Measurements from ENCODE around the gene BRD3OS.

GRCh38 chr9:134033516-134034214 lies 8.4 kb downstream of the BRD3OS start:
- TF ChIP-seq CTCF (IDR thresholded peaks at IDR 0.05; ENCODE audit: borderline replicate concordance, extremely low read depth, low read length, poor library complexity, severe bottlenecking), result no peak
- no peak for TF ChIP-seq EZH2 (IDR thresholded peaks at IDR 0.05; ENCODE audit: borderline replicate concordance, low read depth, low read length, severe bottlenecking)
